K562 (cell line): ENCODE data around the gene USP5. TPM values are rescaled to one million over a fixed set of nuclear protein-coding genes. Genes with fewer than 3 reads are reported as not detected.

Experiments
- CBX3 ChIP-seq, 2 experiments: IDR thresholded peaks; 1 replicate in 1 of 2; 2 replicates in 1 of 2; pipeline ENCODE4 v1.6.1; 2012; ENCODE audit warnings: inconsistent platforms in 2 of 2, low read length in 2 of 2, borderline replicate concordance in 1 of 2, control low read depth in 1 of 2
- E2F6 ChIP-seq, 2 experiments: IDR thresholded peaks; 2 replicates each; pipeline ENCODE4 v1.6.1; 2011; ENCODE audit warnings: borderline replicate concordance in 1 of 2, control low read depth in 1 of 2, low read depth in 1 of 2, low read length in 1 of 2, mild to moderate bottlenecking in 1 of 2, mixed read lengths in 1 of 2, moderate library complexity in 1 of 2; ENCODE audit not compliant: insufficient read depth in 1 of 2, insufficient read length in 1 of 2, poor library complexity in 1 of 2, severe bottlenecking in 1 of 2; ENCODE audit errors: extremely low read depth in 1 of 2
- FOXK2 ChIP-seq, 2 experiments: fragments of 450-650 bp; IDR thresholded peaks in 1 of 2; conservative IDR thresholded peaks in 1 of 2; 2 replicates each; pipeline ENCODE4 v1.6.1; 2016; ENCODE audit warnings: low read depth in 2 of 2, mild to moderate bottlenecking in 1 of 2
- GABPB2 ChIP-seq: fragments of 250-450 bp; sonication (Bioruptor Pico); conservative IDR thresholded peaks from 2 replicates; pipeline ENCODE4 v1.5.1; 2021; ENCODE audit warnings: mild to moderate bottlenecking
- GATAD2B ChIP-seq: fragments of 450-650 bp; IDR thresholded peaks from 2 replicates; pipeline ENCODE4 v1.6.1; 2017; ENCODE audit warnings: mild to moderate bottlenecking, borderline replicate concordance
- HMGXB4 ChIP-seq: sonication (generic); formaldehyde crosslinking; IDR thresholded peaks from 2 replicates; pipeline ENCODE4 v1.8.1; 2023; ENCODE audit warnings: mild to moderate bottlenecking, missing genetic modification reagents
- KLF1 ChIP-seq: fragments of 450-650 bp; IDR thresholded peaks from 2 replicates; pipeline ENCODE4 v1.6.1; 2016; ENCODE audit warnings: missing genetic modification characterization, missing compliant biosample characterization
- MAX ChIP-seq: sonication (generic); formaldehyde crosslinking; IDR thresholded peaks from 2 replicates; pipeline ENCODE4 v1.9.0; 2022; ENCODE audit warnings: mild to moderate bottlenecking, missing genetic modification reagents
- MNT ChIP-seq, 2 experiments: fragments of 450-650 bp; conservative IDR thresholded peaks; 2 replicates each; pipeline ENCODE4 v1.6.1; 2017; ENCODE audit warnings: mild to moderate bottlenecking in 2 of 2, moderate library complexity in 2 of 2
- NFXL1 ChIP-seq: fragments of 450-650 bp; formaldehyde crosslinking; IDR thresholded peaks from 2 replicates; pipeline ENCODE4 v1.4.0; 2021; ENCODE audit warnings: mild to moderate bottlenecking
- PHF8 ChIP-seq: fragments of 200-600 bp; sonication (generic); IDR thresholded peaks from 2 replicates; pipeline ENCODE4 v1.6.1; 2012; ENCODE audit warnings: mixed run types, mild to moderate bottlenecking, inconsistent platforms, low read length, moderate library complexity, borderline replicate concordance
- POLR2A ChIP-seq: fragments of 450-650 bp; conservative IDR thresholded peaks from 2 replicates; pipeline ENCODE4 v1.6.1; 2016
- RHOXF2B ChIP-seq: fragments of 250-450 bp; sonication (Bioruptor Pico); conservative IDR thresholded peaks from 2 replicates; pipeline ENCODE4 v1.5.1; 2021
- SMAD2 ChIP-seq: fragments of 150-350 bp; IDR thresholded peaks from 2 replicates; pipeline ENCODE4 v1.6.1; 2014; ENCODE audit warnings: low read depth, mild to moderate bottlenecking, low read length
- TEAD4 ChIP-seq, 2 experiments: sonication (generic) in 1 of 2; formaldehyde crosslinking in 1 of 2; IDR thresholded peaks; 2 replicates each; pipeline versions ENCODE4 v1.6.1 to v1.8.0; 2012 to 2022; ENCODE audit warnings: borderline replicate concordance in 1 of 2, inconsistent platforms in 1 of 2, low read length in 1 of 2, mild to moderate bottlenecking in 1 of 2, missing genetic modification reagents in 1 of 2
- TFAP4 ChIP-seq: sonication (generic); formaldehyde crosslinking; IDR thresholded peaks from 2 replicates; pipeline ENCODE4 v1.8.0; 2022; ENCODE audit warnings: missing genetic modification reagents, mild to moderate bottlenecking, moderate library complexity, borderline replicate concordance
- U2AF1 ChIP-seq: fragments of 200-400 bp; formaldehyde crosslinking; optimal IDR thresholded peaks from 2 replicates; pipeline ENCODE3; 2017; ENCODE audit warnings: mild to moderate bottlenecking, low read depth, low read length, moderate library complexity
- USF2 ChIP-seq: sonication (generic); formaldehyde crosslinking; IDR thresholded peaks from 2 replicates; pipeline ENCODE4 v1.5.0; 2020; ENCODE audit warnings: missing genetic modification reagents
- ZC3H4 ChIP-seq: sonication (generic); formaldehyde crosslinking; IDR thresholded peaks from 2 replicates; pipeline ENCODE4 v1.9.0; 2021; ENCODE audit warnings: missing genetic modification reagents, borderline replicate concordance
- ZFP36 ChIP-seq: fragments of 150-350 bp; IDR thresholded peaks from 2 replicates; pipeline ENCODE4 v1.6.1; 2018; ENCODE audit warnings: low read length, low read depth; ENCODE audit not compliant: partially characterized antibody
- ZNF316 ChIP-seq: fragments of 450-650 bp; IDR thresholded peaks from 2 replicates; pipeline ENCODE4 v1.6.1; 2016
- polyA plus RNA-seq, 8 experiments: library from polyadenylated mRNA; depleted of rRNA in 4 of 8; stranded (reverse) in 5 of 8; unstranded in 3 of 8; fragments of >200 nt; fragmentation: Nextera tagmentation in 2 of 8; fragmentation: Illumina TruSeq in 1 of 8; extraction: Ambion mirVana in 2 of 8; extraction: Trizol in 1 of 8; gene quantifications; 2 replicates each; pipeline versions ENCODE4 v1.2.1 to v1.2.3, GENCODE V29; 2011 to 2014; ENCODE audit warnings: inconsistent platforms in 1 of 8, missing spikeins in 1 of 8
- total RNA-seq, 7 experiments: library from RNA; depleted of rRNA in 6 of 7; stranded (reverse); fragments of >200 nt in 6 of 7; fragmentation: Illumina TruSeq in 2 of 7; extraction: Trizol in 2 of 7; gene quantifications; 2 replicates each; pipeline versions ENCODE4 v1.2.1 to v1.2.3, GENCODE V29; 2011 to 2021; ENCODE audit warnings: low replicate concordance in 1 of 7

The USP5 gene
- total and polyA plus RNA-seq, 9 of the 15 experiments (the other 6 are each of a cell fraction or from before 2014, with no cell fraction given), result 1.4 to 107 (median 48.6) TPM

- peak; percentile 38 for TF ChIP-seq ZFP36
- peak; percentile 35; the same call in 1 of the 2 replicates for TF ChIP-seq TFAP4 (CRISPR knock-in tag)
- TF ChIP-seq RHOXF2B (CRISPR knock-in tag), result no peak
- TF ChIP-seq PHF8, result peak; percentile 37; the same call in 1 of the 2 replicates
- TF ChIP-seq POLR2A, result peak; percentile 50; the same call in 1 of the 2 replicates
- peak in 1 of 2 experiments; percentile 36; a peak in 1 of 4 replicates for TF ChIP-seq MNT (conservative IDR thresholded peaks at IDR 0.05)
- TF ChIP-seq TEAD4 (IDR thresholded peaks at IDR 0.05; ENCODE audit: low read length), result peak; percentile 44; the same call in 1 of the 2 replicates
- no peak for TF ChIP-seq TEAD4 (CRISPR knock-in tag; IDR thresholded peaks at IDR 0.05; ENCODE audit: borderline replicate concordance)
- TF ChIP-seq MAX (CRISPR knock-in tag), result peak; percentile 34
- TF ChIP-seq E2F6 (IDR thresholded peaks at IDR 0.05; ENCODE audit: borderline replicate concordance in 1 of 2, extremely low read depth in 1 of 2, insufficient read depth in 1 of 2, insufficient read length in 1 of 2, low read depth in 1 of 2, low read length in 1 of 2, poor library complexity in 1 of 2, severe bottlenecking in 1 of 2), result peak in 1 of 2 experiments; percentile 24
- no peak for TF ChIP-seq U2AF1
- no peak for TF ChIP-seq HMGXB4 (CRISPR knock-in tag)
- no peak for TF ChIP-seq ZC3H4 (CRISPR knock-in tag)
- no peak for TF ChIP-seq ZNF316
- no peak for TF ChIP-seq KLF1
- no peak for TF ChIP-seq NFXL1
- TF ChIP-seq FOXK2 (conservative IDR thresholded peaks at IDR 0.05 in 1 of 2, IDR thresholded peaks at IDR 0.05 in 1 of 2; ENCODE audit: low read depth in 2 of 2), result peak in 1 of 2 experiments; percentile 43; a peak in 2 of 4 replicates
- peak; percentile 62; the same call in 1 of the 2 replicates for TF ChIP-seq USF2 (CRISPR knock-in tag)
- TF ChIP-seq GABPB2 (CRISPR knock-in tag), result no peak
- TF ChIP-seq GATAD2B, result no peak
- no peak for TF ChIP-seq SMAD2
- no peak for TF ChIP-seq CBX3 (IDR thresholded peaks at IDR 0.05; ENCODE audit: borderline replicate concordance in 1 of 2, low read length in 2 of 2)
Observed at GRCh38 chr12:6827437-6827911, 24.5 kb upstream of the USP5 start (continued).
